HTR-8/SVneo (cell line): ENCODE measurements around the gene FAT1.

ENCODE experiments used
- DNase-seq: peaks from one replicate; pipeline ENCODE4 v3.0.0; 2011; ENCODE audit warnings: low spot score, mixed read lengths; ENCODE audit not compliant: insufficient read length
- FAIRE-seq: peaks from 2 replicates; lab custom pipeline; 2011; peaks lifted over from hg19 to GRCh38; lab: Jason Lieb, UNC

FAT1 gene

DNA sequence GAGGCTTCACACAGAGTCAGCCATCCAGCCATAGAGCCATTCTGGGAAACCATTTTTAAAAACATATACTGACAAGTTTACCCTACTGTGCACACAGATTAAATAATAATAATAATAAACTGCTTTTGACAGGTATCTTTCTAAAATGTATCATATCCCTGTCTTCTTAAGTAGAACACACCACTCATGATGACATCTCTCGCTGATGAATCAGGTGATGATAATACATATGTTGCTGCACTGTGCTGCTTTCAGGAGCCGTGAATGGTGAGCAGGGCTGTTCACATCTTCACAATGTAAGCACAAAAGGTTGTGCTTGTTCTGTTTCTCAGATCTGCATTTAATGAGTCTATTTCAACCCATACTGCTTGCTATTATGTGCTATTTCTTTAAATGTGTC is 171.8 kb downstream of the FAT1 start:
- no peak for DNase-seq
- no peak for FAIRE-seq

DNA sequence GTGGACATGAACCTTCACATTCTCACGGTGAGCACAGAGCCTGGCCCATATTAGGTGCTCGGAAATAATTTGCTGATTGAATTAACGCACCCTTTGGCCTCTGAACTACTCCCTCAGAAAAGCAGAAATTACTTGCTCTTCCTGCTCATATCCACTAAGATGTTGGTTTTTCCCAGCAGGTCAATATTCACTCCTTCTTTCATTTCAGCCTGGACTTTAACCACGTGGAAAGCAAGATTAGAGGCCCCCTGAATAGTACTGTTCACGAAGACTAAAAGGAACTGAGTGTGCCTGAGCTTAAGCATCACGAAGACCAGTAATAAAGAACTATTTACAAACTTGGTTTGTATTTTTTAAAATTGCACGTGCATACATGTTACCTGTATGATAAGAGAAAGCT is 178.2 kb downstream of the FAT1 start:
- no peak for DNase-seq
- FAIRE-seq, result no peak

DNA sequence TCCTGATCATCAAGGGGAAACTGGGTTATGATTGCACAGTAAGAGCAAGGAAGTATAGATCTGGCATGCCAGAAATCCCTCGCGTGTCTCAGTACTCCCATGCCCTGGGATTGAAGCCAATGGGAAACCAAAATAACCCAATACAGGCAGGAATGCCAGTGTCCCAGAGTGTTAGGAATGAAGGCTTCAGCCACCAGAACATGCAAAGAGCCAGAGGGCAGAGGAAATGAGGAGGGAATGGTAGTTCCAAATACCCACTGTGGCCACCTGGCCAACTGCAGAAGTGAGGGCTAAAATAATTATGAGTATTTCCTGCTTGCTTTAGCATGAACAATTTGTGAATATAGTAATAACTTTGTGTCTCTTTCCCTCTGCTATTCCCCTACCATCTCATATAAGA is 180.4 kb downstream of the FAT1 start:
- DNase-seq, result no peak
- FAIRE-seq, result no peak

DNA sequence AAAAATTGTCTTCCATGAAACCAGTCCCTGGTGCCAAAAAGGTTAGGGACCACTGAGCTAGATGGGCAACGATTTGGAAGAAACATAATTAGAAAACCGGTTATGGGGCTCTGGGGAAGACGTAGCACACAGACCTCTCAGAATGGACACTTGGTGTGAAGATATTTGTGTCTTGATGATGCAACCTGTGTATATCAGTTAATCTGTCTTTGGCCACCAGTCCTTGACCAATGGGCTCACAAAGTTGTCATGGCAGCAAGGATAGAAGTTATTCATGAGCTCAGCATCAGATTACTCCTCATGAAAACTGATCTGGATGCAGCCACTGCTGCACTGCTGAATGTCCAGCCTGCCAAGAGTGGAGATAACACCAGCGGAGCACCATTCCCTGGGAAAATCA is 181.9 kb downstream of the FAT1 start:
- DNase-seq (no peak), FAIRE-seq (no peak)

DNA sequence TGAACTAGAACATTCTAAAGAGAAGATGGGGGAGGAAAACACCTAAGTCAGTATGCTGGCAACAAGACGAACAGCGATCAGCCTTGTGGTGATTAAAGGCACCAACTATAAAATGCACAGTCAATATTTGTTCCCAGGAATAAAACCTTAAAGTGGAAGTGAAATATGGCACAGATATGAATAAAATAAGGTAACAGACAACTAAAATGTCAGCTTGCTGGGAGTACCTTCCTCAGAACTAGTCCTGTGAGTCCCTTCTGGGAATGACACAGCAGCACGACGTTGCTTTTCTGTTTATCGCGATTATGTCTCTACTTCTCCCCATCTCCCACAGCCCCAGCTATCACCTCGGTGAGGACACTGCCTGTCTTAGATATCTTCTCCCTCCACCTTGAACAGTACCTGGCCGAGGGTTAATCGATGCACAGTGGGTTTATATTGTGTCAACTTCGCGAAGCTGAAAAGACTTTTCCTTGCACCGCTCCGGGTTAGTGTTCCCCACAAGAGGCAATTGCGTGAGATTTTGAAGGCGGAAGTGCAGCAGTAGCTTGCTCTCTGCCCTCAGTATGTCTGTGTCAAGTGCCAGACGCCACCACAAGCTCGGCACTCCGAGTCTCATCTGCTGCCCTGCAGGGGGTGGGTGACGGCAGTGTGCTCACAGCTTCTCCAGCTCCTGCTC is 185.7 kb downstream of the FAT1 start:
- FAIRE-seq (no peak), DNase-seq (no peak)
